Panc1 (cell line): ENCODE measurements around the gene NAT9. TPM values are rescaled to one million over a fixed set of nuclear protein-coding genes. Genes with fewer than 3 reads are reported as not detected.

Experiments used
- ATAC-seq: fragments of 200-7000 bp; cut with Tn5 transposase; 2 replicates; pipeline ENCODE4 v1.9.1; 2020; ENCODE audit warnings: mild to moderate bottlenecking, moderate library complexity
- BruUV-seq: library from RNA; stranded (reverse); fragments of 400-500 nt; replicated peaks from 2 replicates; lab custom pipeline; 2021; lab: Mats Ljungman, UMichigan
- CTCF ChIA-PET: fragments of 300-600 bp; sonication (Branson Sonifier 250); formaldehyde crosslinking; loops from one replicate; lab custom pipeline; 2022; ENCODE audit warnings: antibody characterized with exemption; lab: Charles Lee
- POLR2A ChIA-PET: fragments of 300-600 bp; sonication (Branson Sonifier 250); formaldehyde crosslinking; loops from one replicate; lab custom pipeline; 2022; ENCODE audit warnings: antibody characterized with exemption; lab: Charles Lee
- DNase-seq: peaks from one replicate; pipeline ENCODE4 v3.0.0-alpha.2; 2010; ENCODE audit warnings: low read depth, low spot score
- H3K27ac ChIP-seq: 2 replicates; pipeline ENCODE4 v1.5.1; 2011; ENCODE audit warnings: mild to moderate bottlenecking, low read length, inconsistent platforms
- H3K27me3 ChIP-seq: fragments of 200-500 bp; sonication (Bioruptor generic); 2 replicates; pipeline ENCODE4 v1.6.0; 2014; ENCODE audit warnings: low read length, inconsistent platforms; ENCODE audit not compliant: control insufficient read depth, insufficient read depth
- H3K36me3 ChIP-seq: fragments of 200-500 bp; sonication (Bioruptor generic); 2 replicates; pipeline ENCODE4 v1.5.1; 2014; ENCODE audit warnings: inconsistent platforms, mild to moderate bottlenecking, low read length, moderate library complexity; ENCODE audit not compliant: control insufficient read depth, insufficient read depth
- H3K4me1 ChIP-seq: 2 replicates; pipeline ENCODE4 v1.5.1; 2011; ENCODE audit warnings: inconsistent platforms, mild to moderate bottlenecking, low read length, moderate library complexity; ENCODE audit not compliant: control insufficient read depth, insufficient read depth
- H3K4me3 ChIP-seq, 2 experiments: 2 replicates each; pipeline ENCODE4 v1.5.1; 2011 to 2012; ENCODE audit warnings: low read depth in 2 of 2, low read length in 2 of 2, mild to moderate bottlenecking in 2 of 2, inconsistent platforms in 1 of 2, moderate library complexity in 1 of 2
- H3K9me3 ChIP-seq: fragments of 200-500 bp; sonication (Bioruptor generic); 2 replicates; pipeline ENCODE4 v1.5.1; 2014; ENCODE audit warnings: low read depth, mild to moderate bottlenecking, inconsistent platforms, low read length, moderate library complexity; ENCODE audit not compliant: control insufficient read depth, insufficient read depth
- CTCF ChIP-seq: fragments of 450-650 bp; IDR thresholded peaks from 2 replicates; pipeline ENCODE4 v1.5.1; 2017; ENCODE audit warnings: mild to moderate bottlenecking
- POLR2AphosphoS5 ChIP-seq: IDR thresholded peaks from 2 replicates; pipeline ENCODE4 v1.6.1; 2012; ENCODE audit warnings: mild to moderate bottlenecking, low read depth, low read length, moderate library complexity
- REST ChIP-seq, 2 experiments: IDR thresholded peaks; 2 replicates each; pipeline ENCODE4 v1.6.1; 2011 to 2012; ENCODE audit warnings: low read depth in 2 of 2, control low read depth in 1 of 2, low read length in 1 of 2, mild to moderate bottlenecking in 1 of 2, moderate library complexity in 1 of 2; ENCODE audit not compliant: insufficient read depth in 1 of 2
- SIN3A ChIP-seq: IDR thresholded peaks from 2 replicates; pipeline ENCODE4 v1.6.1; 2012; ENCODE audit warnings: low read depth, mild to moderate bottlenecking, low read length, moderate library complexity, borderline replicate concordance; ENCODE audit not compliant: insufficient read depth
- TCF7L2 ChIP-seq: IDR thresholded peaks from 2 replicates; pipeline ENCODE4 v1.6.1; 2011; ENCODE audit warnings: mild to moderate bottlenecking, low read depth, low read length, inconsistent platforms
- in situ Hi-C: cut with HindIII; loops from 2 replicates; pipeline ENCODE4 v1.10.0; 2016; ENCODE audit warnings: low sequenced_read_pairs, low pct_unique_long_range_greater_than_20kb
- intact Hi-C: fragments of 100-400 bp; cut with micrococcal nuclease; formaldehyde crosslinking; loops from one replicate; pipeline ENCODE4 v1.10.0; 2022; ENCODE audit not compliant: unreplicated experiment
- total RNA-seq: library from RNA; stranded (reverse); gene quantifications from one replicate; pipeline ENCODE4 v1.2.1, GENCODE V29; 2021; ENCODE audit not compliant: unreplicated experiment

Gene NAT9
- total RNA-seq, 1 experiment from 2014 or later: 90.1 TPM

GRCh38 chr17:74784125-74784810, 8.1 kb upstream of the NAT9 start:
- in situ Hi-C loops: no loop called here
- POLR2A ChIA-PET: no interaction called here
- Histone ChIP-seq H3K27me3 (no peaks in the 10 kb centered on the region), H3K4me1 (no peaks in the 10 kb centered on the region), H3K36me3 (no peaks in the 10 kb centered on the region), H3K4me3 (no peak overlapping the region), H3K9me3 (no peaks in the 10 kb centered on the region), H3K27ac (no peak overlapping the region)
- BruUV-seq: no TSS peak
- ATAC-seq (no peak), DNase-seq (no peak)
- intact Hi-C loops: no loop called here
- TF ChIP-seq CTCF (no peak), SIN3A (no peak), REST (IDR thresholded peaks at IDR 0.05; ENCODE audit: insufficient read depth in 1 of 2, low read depth in 2 of 2, low read length in 1 of 2) (no peak), POLR2AphosphoS5 (no peak), TCF7L2 (no peak)
- CTCF ChIA-PET: interaction anchor here (0.7 kb wide), 2 partner anchors 37 to 91 kb away, joined by 4 to 7 read pairs; no protein-coding TSS in a partner anchor

GRCh38 chr17:74782571-74782970, 6.4 kb upstream of the NAT9 start:
- intact Hi-C loops (no loop called here), in situ Hi-C loops (no loop called here)
- Histone ChIP-seq H3K27me3 (no peaks in the 10 kb centered on the region), H3K4me3 (no peak overlapping the region), H3K4me1 (no peaks in the 10 kb centered on the region), H3K27ac (no peak overlapping the region), H3K36me3 (no peaks in the 10 kb centered on the region), H3K9me3 (no peaks in the 10 kb centered on the region)
- no TSS peak for BruUV-seq
- POLR2A ChIA-PET: interaction anchor here (0.6 kb wide), 1 partner anchor 118 kb away, joined by 9 read pairs; no protein-coding TSS in a partner anchor
- ATAC-seq (no peak), DNase-seq (no peak)
- TF ChIP-seq SIN3A (no peak), POLR2AphosphoS5 (no peak), REST (IDR thresholded peaks at IDR 0.05; ENCODE audit: insufficient read depth in 1 of 2, low read depth in 2 of 2, low read length in 1 of 2) (no peak), CTCF (no peak), TCF7L2 (no peak)
- CTCF ChIA-PET: no interaction called here
